Sigmoid colon (tissue), 4 donors: ENCODE results near the gene E2F2.

Experiments
- EP300 ChIP-seq, 4 donors: sonication (generic); formaldehyde crosslinking; IDR thresholded peaks; one replicate each; pipeline ENCODE4 v1.6.1; 2017; ENCODE audit warnings: antibody characterized with exemption in 4 of 4
- POLR2AphosphoS5 ChIP-seq, 4 donors: sonication (generic); formaldehyde crosslinking; IDR thresholded peaks; one replicate each; pipeline ENCODE4 v1.6.1; 2017; ENCODE audit warnings: antibody characterized with exemption in 4 of 4

DNA sequence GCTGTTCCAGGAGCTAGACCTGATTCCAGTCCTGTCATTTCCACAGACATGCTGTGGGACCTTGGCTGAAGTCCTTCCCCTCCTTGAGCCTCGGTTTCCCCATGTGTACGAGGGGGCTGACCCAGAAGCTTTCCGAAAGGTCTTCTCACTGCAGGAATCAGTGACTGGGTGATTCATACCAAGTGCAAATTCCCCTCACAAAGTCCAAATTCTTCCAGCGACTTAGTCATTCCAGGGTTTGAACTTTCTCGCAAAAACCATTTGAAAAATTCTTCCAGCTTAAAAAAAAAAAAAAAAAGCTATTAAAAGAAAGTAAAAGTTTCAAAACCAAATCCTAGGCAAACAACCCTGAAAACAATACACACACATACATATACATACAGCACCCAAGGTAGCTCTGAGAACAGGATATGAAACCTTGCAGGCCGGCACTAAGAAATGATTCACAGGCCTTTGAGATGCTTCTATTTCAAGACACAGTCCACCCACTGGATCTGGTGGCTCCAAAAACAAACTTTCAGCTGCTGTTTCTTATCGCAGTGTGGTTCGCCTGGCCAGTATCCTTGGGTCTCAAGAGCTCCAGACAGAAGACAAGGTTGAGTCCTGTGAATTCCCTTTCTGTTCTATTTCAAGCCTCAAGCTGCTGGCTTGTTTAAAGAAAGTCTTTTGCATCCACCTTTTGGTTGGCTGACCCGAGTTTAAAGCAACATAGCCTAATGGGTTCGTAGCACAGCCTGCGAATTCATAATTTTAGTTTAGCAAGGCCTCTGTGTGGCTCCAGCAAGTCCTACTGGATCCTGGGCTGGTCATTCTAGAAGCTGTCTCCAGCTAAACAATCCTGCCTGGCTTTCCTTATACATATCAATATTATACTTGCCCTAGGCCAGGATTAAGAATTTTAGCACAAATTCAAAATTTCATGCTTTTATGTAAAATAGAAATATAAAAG, 46.3 kb upstream of the E2F2 start:
- TF ChIP-seq EP300 (IDR thresholded peaks at IDR 0.05): peak in 2 of 4 donors; percentile 15 to 25
- TF ChIP-seq POLR2AphosphoS5 (IDR thresholded peaks at IDR 0.05): peak; percentile 45 to 81 (median 78)
